ENCODE measurements around the gene RUFY1.
A peak's percentile ranks its signal among the peaks of the same experiment; 100 is the strongest.
"Not testable (repeated sequence)": the region's sequence is repeated elsewhere in the genome, so short reads cannot be mapped to it uniquely, and the experiment has no call there.

The RUFY1 gene

GRCh38 chr5:179519416-179520070, 30.8 kb upstream of the RUFY1 start:
- not testable (repeated sequence) for H3K4me2 ChIP-seq (ENCODE audit: insufficient read depth, low read length); H3K9me3 ChIP-seq (ENCODE audit: insufficient read depth, low read length, severe bottlenecking); H2AFZ ChIP-seq (ENCODE audit: low read depth, low read length); H3K4me3 ChIP-seq (ENCODE audit: low read depth in 1 of 2, low read length in 2 of 2); H3K27me3 ChIP-seq (ENCODE audit: insufficient read depth, low read length, poor library complexity); ATAC-seq (ENCODE audit: insufficient read depth, low read depth); H3K9ac ChIP-seq (ENCODE audit: low read depth, low read length); H3K36me3 ChIP-seq (ENCODE audit: insufficient read depth, low read length); DNase-seq; H3K79me2 ChIP-seq (ENCODE audit: insufficient read depth, low read length); H3K4me1 ChIP-seq (ENCODE audit: insufficient read depth, low read length); H3K27ac ChIP-seq (ENCODE audit: low read length); H4K20me1 ChIP-seq (ENCODE audit: insufficient read depth, low read length)

GRCh38 chr5:179522107-179522506, 28.2 kb upstream of the RUFY1 start:
- not testable (repeated sequence) for DNase-seq; H3K27me3 ChIP-seq (ENCODE audit: insufficient read depth, low read length, poor library complexity); H3K9me3 ChIP-seq (ENCODE audit: insufficient read depth, low read length, severe bottlenecking); H3K36me3 ChIP-seq (ENCODE audit: insufficient read depth, low read length); H3K9ac ChIP-seq (ENCODE audit: low read depth, low read length); ATAC-seq (ENCODE audit: insufficient read depth, low read depth); H3K4me3 ChIP-seq (ENCODE audit: low read depth in 1 of 2, low read length in 2 of 2); H3K79me2 ChIP-seq (ENCODE audit: insufficient read depth, low read length); H3K27ac ChIP-seq (ENCODE audit: low read length); H3K4me2 ChIP-seq (ENCODE audit: insufficient read depth, low read length); H2AFZ ChIP-seq (ENCODE audit: low read depth, low read length); H4K20me1 ChIP-seq (ENCODE audit: insufficient read depth, low read length); H3K4me1 ChIP-seq (ENCODE audit: insufficient read depth, low read length)

- Histone ChIP-seq H3K27me3 (ENCODE audit: insufficient read depth, low read length, poor library complexity) (no peaks in the 10 kb centered on the region), H3K4me3 (ENCODE audit: low read depth in 1 of 2, low read length in 2 of 2) (no peak overlapping the region), H3K27ac (ENCODE audit: low read length) (no peak overlapping the region), H4K20me1 (ENCODE audit: insufficient read depth, low read length) (no peaks in the 10 kb centered on the region), H3K79me2 (ENCODE audit: insufficient read depth, low read length) (peaks cover 15% of the 10 kb centered on the region), H3K36me3 (ENCODE audit: insufficient read depth, low read length) (no peaks in the 10 kb centered on the region), H3K4me2 (ENCODE audit: insufficient read depth, low read length) (no peak overlapping the region), H3K9ac (ENCODE audit: low read depth, low read length) (no peak overlapping the region), H3K4me1 (ENCODE audit: insufficient read depth, low read length) (peaks cover 23% of the 10 kb centered on the region), H2AFZ (ENCODE audit: low read depth, low read length) (no peak overlapping the region), H3K9me3 (ENCODE audit: insufficient read depth, low read length, severe bottlenecking) (no peaks in the 10 kb centered on the region)
- TF ChIP-seq EZH2 (IDR thresholded peaks at IDR 0.05; ENCODE audit: borderline replicate concordance, low read depth, low read length, severe bottlenecking) (no peak), CTCF (IDR thresholded peaks at IDR 0.05; ENCODE audit: borderline replicate concordance, extremely low read depth, low read length, poor library complexity, severe bottlenecking) (no peak)
- no peak for ATAC-seq (ENCODE audit: insufficient read depth, low read depth)
- no peak for DNase-seq
Measured at GRCh38 chr5:179526978-179527377, 23.4 kb upstream of the RUFY1 start.

- Histone ChIP-seq H2AFZ (ENCODE audit: low read depth, low read length) (peak overlapping the region; percentile 97), H4K20me1 (ENCODE audit: insufficient read depth, low read length) (no peaks in the 10 kb centered on the region), H3K4me2 (ENCODE audit: insufficient read depth, low read length) (peak overlapping the region; percentile 76), H3K4me3 (ENCODE audit: low read depth in 1 of 2, low read length in 2 of 2) (peak overlapping the region; percentile 40 to 72; a peak in 3 of 4 replicates), H3K36me3 (ENCODE audit: insufficient read depth, low read length) (no peaks in the 10 kb centered on the region), H3K4me1 (ENCODE audit: insufficient read depth, low read length) (peaks cover 31% of the 10 kb centered on the region), H3K9me3 (ENCODE audit: insufficient read depth, low read length, severe bottlenecking) (no peaks in the 10 kb centered on the region), H3K27me3 (ENCODE audit: insufficient read depth, low read length, poor library complexity) (no peaks in the 10 kb centered on the region), H3K79me2 (ENCODE audit: insufficient read depth, low read length) (peaks cover 15% of the 10 kb centered on the region), H3K9ac (ENCODE audit: low read depth, low read length) (peak overlapping the region; percentile 80), H3K27ac (ENCODE audit: low read length) (peak overlapping the region; percentile 76)
- DNase-seq (peak; percentile 87), ATAC-seq (ENCODE audit: insufficient read depth, low read depth) (peak; percentile 99)
- TF ChIP-seq EZH2 (IDR thresholded peaks at IDR 0.05; ENCODE audit: borderline replicate concordance, low read depth, low read length, severe bottlenecking), result no peak
- peak; percentile 58 for TF ChIP-seq CTCF (IDR thresholded peaks at IDR 0.05; ENCODE audit: borderline replicate concordance, extremely low read depth, low read length, poor library complexity, severe bottlenecking)
Measured at GRCh38 chr5:179530069-179530998, 20.0 kb upstream of the RUFY1 start.

All from DND-41 (cell line).